Measurements from ENCODE around the gene FADS2.

The FADS2 gene

DNA sequence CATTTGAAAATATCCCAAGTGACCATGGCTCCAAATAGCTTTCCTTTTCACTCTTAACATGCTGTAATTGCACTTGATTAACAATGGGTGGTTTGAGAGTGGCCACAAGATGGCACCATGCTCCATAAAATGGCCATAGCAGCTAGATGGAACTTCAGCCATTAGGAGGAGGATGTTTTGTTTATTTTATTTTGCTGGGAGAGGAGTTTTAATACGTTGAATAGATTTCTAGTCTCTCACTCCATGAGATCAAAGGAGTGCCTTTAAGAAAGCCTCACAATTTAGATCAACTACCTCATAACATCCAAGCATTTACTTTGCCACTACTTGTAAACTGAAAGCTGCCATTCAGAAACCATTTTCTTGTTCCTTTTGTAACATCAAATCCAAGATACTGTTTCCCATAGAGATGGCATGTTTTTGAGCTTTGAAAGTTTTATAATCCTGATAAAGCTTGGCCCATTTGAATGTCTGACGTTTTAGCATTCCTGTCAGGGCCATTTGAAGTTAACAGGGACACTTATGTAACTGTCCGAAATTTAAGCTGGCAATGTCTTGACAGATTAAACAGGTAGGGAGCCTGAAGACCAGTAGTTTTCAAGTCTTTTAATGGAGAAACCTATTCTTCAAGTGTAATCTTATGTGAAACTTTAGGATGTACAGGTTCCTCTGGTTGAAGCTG lies 30.7 kb upstream of the FADS2 start:
- DNase-seq = peak; percentile 6

DNA sequence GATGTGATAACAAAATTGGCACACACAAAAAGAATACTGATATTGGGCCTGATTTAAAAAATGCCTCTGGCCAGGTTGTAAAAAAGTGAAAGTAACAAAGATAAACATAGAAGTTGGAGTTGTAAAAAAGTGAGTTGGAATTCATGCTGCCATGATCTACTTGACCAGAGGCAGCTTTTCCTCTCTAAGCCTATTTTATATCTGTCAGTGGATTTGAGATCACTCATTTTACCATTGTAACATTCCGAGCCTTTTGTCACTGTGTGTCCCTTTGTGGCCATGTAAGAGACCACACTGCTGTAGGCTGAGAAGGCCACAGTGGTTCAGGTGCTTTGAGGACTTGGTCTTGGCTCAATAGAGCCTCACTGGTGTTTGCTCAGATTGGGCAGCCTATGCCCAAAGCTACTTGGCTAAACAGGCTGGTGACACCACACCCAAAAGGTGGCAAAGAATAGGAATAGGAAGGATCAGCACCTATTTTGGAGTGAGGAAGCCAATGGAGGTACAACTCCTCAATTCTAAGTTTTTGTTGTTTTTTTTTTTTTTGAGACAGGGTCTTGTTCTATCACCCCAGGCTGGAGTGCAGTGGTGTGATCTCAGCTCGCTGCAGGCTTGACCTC lies 28.3 kb upstream of the FADS2 start:
- DNase-seq = no peak

DNA sequence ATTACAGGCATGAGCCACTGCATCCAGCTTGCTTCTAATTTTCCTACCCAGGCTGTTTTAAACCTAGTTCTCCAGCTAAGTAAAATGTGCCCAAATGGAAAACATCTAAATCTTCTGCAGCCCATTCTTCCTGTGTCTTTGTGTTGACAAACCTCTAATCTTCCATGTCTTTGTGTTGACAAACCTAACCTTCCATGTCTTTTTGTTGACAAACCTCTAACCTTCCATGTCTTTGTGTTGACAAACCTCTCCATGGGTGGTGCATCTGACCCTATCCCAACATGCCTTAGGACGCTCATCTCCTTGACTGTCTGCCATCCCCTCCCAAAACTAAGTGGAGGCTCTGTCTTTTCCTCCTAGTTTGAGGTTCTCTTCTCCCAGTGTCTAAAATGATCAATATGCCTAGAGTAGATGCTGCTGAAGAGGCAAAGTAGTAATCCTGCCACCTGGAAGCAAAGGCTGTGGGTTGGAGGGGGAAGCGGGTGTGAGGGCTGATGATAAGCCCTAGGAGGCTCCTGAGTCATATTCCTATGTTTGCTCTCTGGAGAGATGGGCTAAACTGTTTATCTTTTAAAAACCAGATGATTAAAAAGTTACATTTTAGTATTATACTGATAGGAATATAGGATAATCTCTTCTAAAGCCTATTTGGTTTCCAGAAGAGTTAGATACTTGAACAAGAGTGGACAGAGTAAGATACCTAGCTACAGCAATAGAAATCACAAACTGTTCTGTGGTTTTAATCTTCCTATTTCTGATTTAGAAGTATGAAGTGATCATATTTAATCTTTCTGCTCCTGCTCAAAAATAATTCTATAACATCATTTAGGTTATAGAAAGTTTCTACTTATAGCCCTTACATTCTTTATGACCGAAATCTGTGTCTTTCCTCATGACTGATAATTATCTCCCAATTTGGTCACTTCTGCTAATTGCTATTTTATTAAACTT lies 27.5 kb upstream of the FADS2 start:
- DNase-seq = no peak

DNA sequence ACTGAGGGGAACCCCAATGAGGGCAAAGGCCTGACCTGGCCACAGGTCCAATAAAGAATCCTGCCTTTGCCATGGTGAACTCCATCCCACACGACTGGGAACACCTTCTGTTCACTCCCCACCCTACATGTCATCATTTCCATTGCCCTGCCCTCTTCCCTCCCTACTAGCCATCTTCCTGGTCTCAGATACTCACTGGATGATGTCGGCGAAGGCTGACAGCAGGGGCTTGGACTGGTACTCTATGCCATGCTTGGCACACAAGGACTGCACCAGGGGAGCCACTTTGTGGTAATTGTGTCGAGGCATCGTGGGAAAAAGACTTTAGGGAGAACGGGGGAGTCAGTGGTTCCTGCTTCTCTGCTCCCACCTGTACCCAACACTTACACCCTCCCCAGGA lies 25.5 kb upstream of the FADS2 start:
- DNase-seq = no peak

DNA sequence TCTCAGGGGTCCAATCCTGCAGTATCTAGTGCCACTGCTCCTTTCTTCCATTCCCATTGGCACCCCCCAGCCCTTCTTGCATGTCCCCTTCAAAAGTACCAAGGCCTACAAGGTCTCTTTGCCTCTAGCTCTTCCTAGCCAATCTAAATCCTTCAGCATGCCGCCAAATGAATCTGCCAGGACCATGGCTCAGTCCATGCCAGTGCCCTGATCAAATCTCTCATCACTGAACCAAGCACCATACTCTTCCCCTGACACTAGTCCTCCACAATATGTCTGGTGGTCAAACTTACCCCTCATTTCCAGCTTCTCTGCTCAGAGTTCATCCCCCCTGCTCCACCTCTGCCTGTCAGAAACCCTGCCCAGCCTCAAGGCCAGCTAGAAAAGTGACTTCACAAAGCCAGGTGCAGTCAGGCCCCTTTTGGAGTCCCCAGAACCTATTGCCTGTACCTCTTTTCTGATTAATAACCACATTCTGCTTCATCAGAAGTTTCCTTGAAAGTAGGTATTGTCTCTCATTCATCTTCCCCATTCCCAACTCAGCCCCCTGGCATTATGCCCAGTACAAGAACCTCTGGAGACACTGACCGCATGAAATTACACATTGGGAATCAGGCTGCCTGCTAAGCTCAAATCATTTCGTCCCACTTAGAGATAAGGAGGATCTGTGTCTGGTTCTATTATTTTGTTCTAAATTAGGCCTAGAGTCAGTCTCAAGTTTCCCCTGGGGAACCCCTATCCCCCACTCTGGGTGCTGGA lies 24.0 kb upstream of the FADS2 start:
- no peak for DNase-seq

DNA sequence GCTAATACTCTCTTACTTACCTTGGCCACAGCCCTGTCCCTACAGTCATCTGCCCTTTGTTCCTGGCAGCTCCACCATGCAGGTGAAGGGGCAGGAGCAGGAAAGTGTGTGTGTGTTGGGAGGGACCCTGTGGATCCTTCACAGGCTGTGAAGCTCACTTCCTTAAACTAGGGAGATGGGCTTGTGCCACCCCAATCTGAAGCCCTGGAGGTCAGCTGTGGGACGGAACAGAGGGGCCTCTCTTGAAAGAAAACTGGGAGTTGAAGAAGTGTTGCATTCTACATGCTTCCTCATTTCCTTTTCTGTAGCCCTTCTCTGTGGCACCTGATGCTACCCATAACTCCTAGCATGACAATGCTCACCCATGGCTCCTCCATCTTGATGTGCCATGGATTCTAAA lies 23.0 kb upstream of the FADS2 start:
- DNase-seq = no peak

DNA sequence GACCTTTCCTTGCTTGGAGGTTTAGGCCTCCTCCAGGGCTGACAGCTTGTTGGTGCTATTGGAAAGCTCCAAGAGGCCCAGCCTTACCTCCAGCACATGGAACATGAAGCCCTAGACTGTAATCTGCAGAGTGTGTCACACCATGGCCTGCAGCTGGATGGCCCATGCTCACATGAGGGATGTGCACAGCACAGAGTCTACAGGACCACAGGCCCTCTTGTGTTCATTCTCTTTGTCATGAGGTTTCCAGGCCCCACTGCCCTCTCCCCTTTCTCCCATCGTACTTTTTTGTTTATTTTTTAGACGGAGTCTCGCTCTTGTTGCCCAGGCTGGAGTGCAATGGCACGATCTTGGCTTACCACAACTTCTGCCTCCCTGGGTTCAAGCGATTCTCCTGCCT lies 21.3 kb upstream of the FADS2 start:
- no peak for DNase-seq

DNA sequence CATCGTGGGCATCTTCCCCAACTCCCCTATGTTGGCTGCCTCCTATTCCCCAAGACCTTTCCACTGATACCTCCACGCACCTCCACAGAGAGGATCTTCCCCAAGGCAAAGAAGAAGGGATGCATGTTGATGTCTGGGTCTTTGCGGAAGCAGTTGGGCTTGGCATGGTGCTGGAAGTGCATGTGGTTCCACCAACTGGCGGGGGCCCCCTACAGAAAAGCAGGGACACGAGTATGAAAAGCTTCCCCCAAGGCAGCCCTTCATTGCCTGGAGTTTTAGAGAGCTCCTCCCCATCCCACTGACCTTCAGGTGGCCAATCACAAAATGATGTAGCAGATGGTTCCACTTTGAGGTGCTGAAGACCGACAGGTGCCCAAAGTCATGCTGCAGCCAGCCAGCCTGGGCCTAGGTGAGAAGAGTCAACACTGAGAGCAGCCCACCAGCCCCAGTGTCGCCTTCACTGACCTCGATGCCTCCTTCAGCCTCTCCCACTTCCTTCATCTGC lies 17.4 kb upstream of the FADS2 start:
- no peak for DNase-seq

DNA sequence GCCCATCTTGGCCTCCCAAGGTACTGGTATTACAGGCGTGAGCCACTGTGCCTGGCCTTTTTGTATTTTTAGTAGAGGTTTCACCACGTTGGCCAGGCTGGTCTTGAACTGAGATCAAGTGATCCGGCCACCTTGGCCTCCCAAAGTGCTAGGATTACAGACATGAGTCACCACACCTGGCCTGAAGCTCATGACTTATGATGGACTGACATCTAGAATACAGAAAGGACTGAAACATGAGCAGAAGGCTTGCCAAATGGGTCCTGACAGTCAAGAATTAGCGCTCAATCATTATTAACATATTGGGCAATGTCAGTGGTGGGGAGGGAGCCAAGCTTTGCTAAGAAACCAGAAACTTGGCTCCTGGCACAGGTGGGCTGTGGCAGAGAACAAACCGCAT lies 16.3 kb upstream of the FADS2 start:
- no peak for DNase-seq

DNA sequence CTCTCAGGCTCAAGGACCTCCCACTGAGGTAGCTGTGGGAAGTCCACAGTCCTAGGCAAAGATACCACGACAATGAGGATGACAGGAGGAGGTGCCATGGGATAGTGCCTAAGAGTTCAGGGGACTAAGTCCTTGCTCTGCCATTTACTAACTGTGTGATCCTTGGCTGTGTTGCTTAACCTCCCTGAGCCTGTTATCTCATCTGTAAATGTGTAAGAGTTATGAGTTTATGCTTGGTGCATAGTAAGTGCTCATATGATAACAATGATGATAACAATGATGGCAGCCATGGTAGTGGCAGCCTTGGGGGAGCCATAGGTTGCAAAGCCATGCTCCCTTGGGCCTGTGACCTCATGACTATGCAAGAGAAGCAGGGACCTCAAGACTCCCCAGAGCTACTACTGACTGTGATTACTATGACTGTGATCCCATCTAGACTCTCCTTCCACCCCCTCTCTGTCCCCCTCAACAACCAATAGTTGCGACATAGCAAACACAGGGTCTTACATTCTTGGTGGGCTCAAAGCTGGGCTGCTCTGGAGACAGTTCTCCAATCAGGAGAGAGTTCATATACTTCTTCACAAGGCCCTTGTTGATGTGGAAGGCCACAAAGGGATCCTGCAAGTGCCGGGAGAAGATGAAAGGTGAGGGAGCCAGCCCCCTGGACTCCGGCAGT lies 15.2 kb upstream of the FADS2 start:
- DNase-seq = no peak

DNA sequence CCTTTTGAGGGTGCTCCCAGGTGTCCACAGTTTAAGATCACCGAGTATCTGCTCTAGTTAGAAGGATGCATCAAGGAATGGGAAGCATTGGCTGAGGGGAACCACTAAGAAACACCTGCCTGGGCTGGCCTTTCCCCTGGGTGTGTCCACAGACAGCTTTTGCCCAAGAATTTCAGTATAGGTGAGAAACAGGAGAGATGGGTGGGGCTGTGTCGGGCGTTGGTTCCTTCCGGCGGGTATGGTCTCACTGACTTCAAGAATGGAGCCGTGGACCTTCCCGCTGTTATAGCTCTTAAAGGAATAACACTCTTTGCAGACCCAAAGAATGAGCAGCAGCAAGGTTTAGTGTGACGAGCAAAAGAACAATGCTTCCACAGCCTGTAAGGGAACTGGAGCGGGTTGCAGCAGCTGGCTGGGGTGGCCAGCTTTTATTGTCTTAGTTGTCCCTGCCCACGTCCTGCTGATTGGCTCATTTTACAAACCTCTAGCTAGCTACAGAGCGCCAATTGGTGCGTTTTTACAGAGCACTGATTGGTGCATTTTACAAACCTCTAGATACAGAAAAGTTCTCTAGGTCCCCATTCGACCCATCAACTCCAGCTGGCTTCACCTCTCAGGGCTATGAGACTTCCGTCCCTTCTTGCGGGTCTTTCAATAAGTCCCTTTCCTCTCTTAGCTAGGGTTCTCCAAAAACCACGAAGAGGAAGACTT lies 13.7 kb upstream of the FADS2 start:
- DNase-seq = no peak

DNA sequence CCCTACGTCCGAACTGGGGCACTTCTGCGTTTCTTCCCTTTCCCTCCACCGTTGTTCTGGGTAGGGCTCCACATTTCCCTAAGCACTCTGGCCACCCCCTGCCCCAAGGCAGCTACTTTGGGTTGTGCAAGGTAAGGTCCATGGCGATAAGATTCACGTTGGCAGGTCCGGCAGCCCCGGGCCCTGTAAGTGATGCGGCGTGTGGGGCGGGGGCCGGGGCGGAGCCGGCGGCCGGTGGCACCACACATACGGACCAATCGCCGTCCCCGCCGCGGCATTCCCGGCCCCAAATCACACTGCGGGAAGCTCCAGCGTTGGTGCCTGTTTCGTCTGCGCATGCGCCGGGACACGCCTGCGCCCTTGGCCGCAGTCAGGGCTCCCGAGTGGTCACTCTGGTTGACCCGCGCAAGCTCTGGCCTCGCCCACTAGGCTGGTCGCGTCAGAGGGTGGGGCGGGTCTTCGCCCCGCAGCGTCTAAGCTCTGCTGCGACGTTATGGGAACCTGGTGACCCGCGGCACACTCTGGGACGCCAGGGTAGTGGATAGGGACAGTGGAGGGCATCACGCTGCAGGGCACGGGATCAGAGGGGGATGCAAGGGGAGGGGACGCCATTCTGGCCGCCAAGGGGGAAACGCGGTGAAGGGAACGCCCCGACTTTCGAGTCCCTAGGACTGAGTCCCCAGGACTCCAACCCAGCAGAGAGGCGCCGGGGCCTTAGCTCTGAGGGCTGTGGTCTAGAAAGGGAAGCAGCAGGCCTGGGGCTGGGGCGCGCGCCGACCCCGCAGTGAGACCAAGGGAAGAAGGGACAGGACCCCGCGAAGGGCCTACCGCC lies 12.9 kb upstream of the FADS2 start:
- DNase-seq = peak; percentile 64

DNA sequence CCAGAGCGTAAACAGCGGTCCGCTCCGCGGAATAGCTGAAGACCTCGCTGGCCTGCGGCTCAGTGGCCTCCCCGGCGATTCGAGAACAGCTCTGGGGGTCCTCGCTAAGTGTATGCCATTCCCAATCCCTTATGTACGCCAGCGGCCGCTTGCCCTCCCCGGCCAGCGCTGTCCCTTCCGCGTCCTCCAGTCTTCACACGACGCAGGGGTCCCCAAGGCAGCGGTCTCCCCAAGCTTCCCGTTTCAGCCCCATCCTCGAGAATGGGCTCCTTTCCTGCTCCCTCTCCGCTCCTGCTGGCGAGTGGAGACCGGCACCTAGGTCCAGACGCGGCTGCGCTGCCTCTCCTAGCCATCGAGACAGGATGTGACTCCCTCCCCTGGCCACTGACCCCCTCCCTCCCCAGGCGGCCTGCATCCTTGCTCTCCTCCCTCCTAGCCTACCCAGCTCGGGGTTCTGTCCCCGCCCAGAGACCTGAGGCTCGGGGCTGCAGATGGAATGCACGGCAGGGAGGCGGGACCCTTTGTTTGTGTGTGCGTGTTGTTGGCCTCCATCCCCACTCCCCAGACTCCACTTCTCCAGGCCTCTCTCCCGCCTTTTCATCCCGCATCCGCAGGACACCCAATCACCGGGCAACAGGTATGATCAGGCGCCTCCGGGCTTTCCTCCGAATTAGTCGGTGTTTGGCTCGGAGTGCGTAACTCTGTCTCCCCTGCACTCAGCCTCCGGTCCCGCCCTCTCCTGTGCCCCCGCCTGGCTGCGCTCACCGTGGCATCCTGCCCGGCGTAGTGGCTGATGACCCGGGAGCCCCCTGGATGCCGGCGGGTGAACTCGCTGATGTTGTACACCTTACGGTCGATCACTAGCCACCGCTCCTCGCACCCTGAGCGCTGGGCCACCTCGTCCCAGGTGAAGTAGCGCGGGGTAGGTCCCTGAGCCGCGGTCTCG lies 12.0 kb upstream of the FADS2 start:
- peak; percentile 37 for DNase-seq

DNA sequence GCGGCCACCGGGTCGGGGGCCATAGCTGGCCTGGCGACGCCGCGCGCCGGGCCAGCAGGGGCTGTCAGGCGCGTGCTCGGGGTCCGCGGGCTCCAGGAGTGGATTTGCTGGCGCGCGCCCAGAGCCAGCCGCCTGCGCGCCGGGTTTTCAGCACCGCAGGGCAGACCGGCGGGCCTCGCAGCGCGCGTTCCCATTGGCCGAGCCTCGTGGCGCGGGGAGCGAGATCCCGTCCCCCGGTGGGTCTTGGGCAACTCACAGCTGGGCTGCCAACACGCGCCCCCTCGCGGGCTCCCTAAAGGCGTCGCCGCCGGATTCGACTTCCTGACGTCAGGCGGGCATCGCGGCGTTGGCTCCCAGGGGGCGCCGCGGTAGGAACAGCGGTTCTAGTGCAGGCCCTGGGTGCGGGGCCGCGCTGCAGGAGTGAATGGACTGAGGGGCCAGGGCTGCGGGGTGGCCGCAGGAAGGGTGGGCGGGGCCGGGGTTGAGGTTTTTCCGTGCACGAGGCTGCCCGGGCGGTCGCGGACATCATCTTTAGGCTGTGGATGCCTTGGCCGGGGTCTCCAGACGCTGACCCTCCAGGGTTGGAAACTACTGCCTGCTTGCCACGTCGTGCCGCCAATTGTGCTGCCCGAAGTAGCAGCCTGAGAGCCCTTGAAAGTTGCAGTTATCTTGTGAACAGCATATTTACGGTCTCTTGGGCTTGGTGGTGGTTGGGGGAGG lies 11.2 kb upstream of the FADS2 start, which contains the start of gene FADS1:
Gene FADS1 (minus strand): TSS at position 268 of the 720 bp plus-strand sequence. CDS start 74 bp downstream, at position 194.
- peak; percentile 90 for DNase-seq

DNA sequence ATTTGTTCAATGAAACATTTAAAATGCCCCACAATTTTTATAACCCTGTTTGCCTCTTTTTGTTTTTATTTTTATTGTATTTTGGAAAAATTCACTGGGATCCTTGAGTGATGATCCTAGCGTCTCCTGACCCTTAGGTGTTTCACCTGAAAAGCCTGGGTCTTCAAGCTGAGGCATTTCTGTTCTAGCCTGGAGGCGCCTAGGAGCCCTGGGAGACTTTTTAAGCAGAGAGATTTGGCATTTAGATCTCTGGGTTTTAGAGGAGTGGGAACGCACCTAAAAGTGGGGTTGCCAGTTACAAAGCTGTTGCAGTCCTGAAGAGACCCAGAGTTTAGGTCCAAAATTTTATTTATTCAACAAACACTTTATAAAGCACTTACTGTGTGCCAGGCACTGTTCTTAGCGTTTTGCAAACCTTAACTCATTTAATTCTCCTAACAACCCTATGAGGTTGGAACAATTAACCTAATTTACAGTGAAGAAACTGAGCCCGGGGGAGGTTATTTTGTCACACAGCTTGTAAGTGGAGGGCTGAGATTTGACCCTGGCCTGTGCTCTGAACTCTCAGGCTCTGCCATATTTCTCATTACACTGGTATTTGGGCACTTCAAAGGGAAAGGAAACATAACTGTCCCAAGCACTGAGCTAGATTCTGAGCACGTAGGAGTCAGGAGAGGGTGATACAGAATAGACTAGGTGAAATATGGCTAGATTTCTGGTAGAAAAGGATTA lies 10.5 kb upstream of the FADS2 start:
- no peak for DNase-seq

DNA sequence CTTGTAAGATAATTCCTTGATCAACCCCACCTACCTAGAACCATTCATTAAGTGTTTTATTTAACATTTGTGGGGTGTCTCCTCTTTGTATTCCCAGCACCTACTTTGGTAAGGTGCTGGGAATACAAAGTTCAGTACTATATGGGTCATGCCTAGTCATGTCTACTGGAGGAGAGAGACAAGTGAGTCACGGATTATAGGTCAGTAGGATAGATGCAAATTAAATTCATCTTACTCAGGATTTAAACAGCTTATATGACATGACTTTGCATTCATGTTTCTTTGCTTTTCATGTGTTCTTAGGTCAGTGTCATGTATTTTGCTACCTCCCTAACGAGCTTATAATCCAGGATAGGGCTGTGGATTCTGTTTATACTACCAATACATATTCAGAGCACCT lies 7.9 kb upstream of the FADS2 start:
- DNase-seq = no peak

DNA sequence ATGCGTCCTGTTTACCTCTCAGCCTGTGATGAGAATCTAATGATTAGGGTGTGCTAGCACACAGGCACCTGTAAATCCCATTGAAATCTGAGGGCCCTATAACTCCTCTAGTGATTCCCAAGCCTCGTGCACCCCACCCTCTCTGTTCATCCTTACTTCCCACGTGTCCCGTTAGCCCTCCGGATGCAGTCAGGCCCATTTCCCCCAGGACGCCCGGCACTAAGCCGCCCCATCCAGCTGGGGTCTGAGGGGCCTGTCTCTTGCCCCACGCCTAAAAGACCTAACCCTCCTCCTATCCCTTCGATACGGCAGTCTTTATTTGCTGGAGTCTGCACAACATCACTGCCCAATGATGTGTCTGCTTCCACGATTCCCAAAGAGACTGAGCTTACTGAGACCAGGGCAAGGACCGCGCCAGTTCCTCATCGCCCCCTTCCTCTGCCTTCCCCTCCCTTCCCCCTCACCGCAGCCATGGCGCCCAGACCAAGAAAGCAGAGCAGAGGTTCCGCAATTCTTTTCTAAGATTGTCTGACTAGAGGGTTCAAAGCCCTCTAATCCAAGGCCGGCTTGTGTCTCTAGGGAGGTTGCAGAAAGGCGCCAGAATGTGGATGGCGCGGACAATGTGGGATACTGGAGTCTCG lies 1.1 kb upstream of the FADS2 start:
- no peak for DNase-seq

DNA sequence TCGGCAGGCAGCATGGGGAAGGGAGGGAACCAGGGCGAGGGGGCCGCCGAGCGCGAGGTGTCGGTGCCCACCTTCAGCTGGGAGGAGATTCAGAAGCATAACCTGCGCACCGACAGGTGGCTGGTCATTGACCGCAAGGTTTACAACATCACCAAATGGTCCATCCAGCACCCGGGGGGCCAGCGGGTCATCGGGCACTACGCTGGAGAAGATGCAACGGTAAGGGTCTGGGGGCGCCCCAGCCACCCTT lies 204 bp downstream of the FADS2 start:
- DNase-seq = no peak
